Omental fat pad (tissue), 4 donors: Measurements from ENCODE around the gene DRD2. TPM values are rescaled to one million over a fixed set of nuclear protein-coding genes. Genes with fewer than 3 reads are reported as not detected.
"Not testable (repeated sequence)": the region's sequence is repeated elsewhere in the genome, so short reads cannot be mapped to it uniquely, and the experiment has no call there.

Experiments used
- ATAC-seq: fragments of 150-250 bp; one replicate; pipeline ENCODE4 v1.9.1; 2016; ENCODE audit warnings: mild to moderate bottlenecking, moderate library complexity; ENCODE audit not compliant: low FRiP score
- DNase-seq: peaks from one replicate; pipeline ENCODE4 v3.0.0-alpha.2; 2019; ENCODE audit warnings: low spot score
- CTCF ChIP-seq, 3 donors: fragments of 450-650 bp; IDR thresholded peaks; one replicate each; pipeline ENCODE4 v1.5.1; 2016 to 2017; ENCODE audit warnings: antibody characterized with exemption in 3 of 3, mild to moderate bottlenecking in 3 of 3, moderate library complexity in 2 of 3
- total RNA-seq, 4 donors: library from RNA; depleted of rRNA; stranded (reverse); fragments of >200 nt; gene quantifications; one replicate each; pipeline ENCODE4 v1.1.0, GENCODE V29; 2016

The DRD2 gene
- under 1 TPM in 1 of 4 donors, not detected in 3; 0.28 TPM for total RNA-seq

GRCh38 chr11:113475160-113475761 lies at the start of gene DRD2:
Gene DRD2, minus strand, starts transcription at chr11:113475398. Its CDS starts 50,747 bp downstream, at chr11:113424651.
- ATAC-seq (no peak), DNase-seq (no peak)
- no peak for TF ChIP-seq CTCF (IDR thresholded peaks at IDR 0.05)

- DNase-seq, ATAC-seq: not testable (repeated sequence)
These were observed 48.7 kb upstream of the DRD2 start for GRCh38 chr11:113523906-113524305.

GRCh38 chr11:113521737-113522517 lies 46.7 kb upstream of the DRD2 start:
- no peak for DNase-seq
- TF ChIP-seq CTCF (IDR thresholded peaks at IDR 0.05) = no peak
- no peak for ATAC-seq

GRCh38 chr11:113519989-113520613 lies 44.9 kb upstream of the DRD2 start:
- no peak for DNase-seq
- TF ChIP-seq CTCF (IDR thresholded peaks at IDR 0.05) = no peak
- no peak for ATAC-seq

- ATAC-seq (no peak), DNase-seq (no peak)
- TF ChIP-seq CTCF (IDR thresholded peaks at IDR 0.05) = no peak
These were observed 43.7 kb upstream of the DRD2 start for GRCh38 chr11:113518716-113519495.

- DNase-seq = no peak
- no peak for ATAC-seq
- no peak for TF ChIP-seq CTCF (IDR thresholded peaks at IDR 0.05)
These were observed 42.2 kb upstream of the DRD2 start for GRCh38 chr11:113517361-113517760.

- DNase-seq (no peak), ATAC-seq (no peak)
- no peak for TF ChIP-seq CTCF (IDR thresholded peaks at IDR 0.05)
These were observed 39.7 kb upstream of the DRD2 start for GRCh38 chr11:113514856-113515255.
